Loucy (cell line): ENCODE measurements around the gene C6orf136.

ENCODE experiments used
- H2AFZ ChIP-seq: fragments of 200-600 bp; sonication (generic); 2 replicates; pipeline ENCODE4 v1.6.0; 2016; ENCODE audit warnings: antibody characterized with exemption, mild to moderate bottlenecking, low read length, moderate library complexity
- H3F3A ChIP-seq: fragments of 200-600 bp; 2 replicates; pipeline ENCODE4 v1.6.0; 2016; ENCODE audit warnings: antibody characterized with exemption, low read depth, mild to moderate bottlenecking
- H3K27me3 ChIP-seq: fragments of 200-600 bp; sonication (generic); 2 replicates; pipeline ENCODE4 v1.6.1; 2014; ENCODE audit warnings: low read length, mild to moderate bottlenecking; ENCODE audit not compliant: insufficient read depth, poor library complexity, severe bottlenecking
- H3K36me3 ChIP-seq: fragments of 200-600 bp; sonication (generic); 2 replicates; pipeline ENCODE4 v1.6.1; 2016; ENCODE audit warnings: low read length; ENCODE audit not compliant: insufficient read depth
- H3K4me1 ChIP-seq: fragments of 200-600 bp; sonication (generic); 2 replicates; pipeline ENCODE4 v1.5.1; 2014; ENCODE audit warnings: low read length, mild to moderate bottlenecking; ENCODE audit not compliant: insufficient read depth, poor library complexity, severe bottlenecking
- H3K4me2 ChIP-seq: fragments of 200-600 bp; sonication (generic); 2 replicates; pipeline ENCODE4 v1.6.0; 2014; ENCODE audit warnings: antibody characterized with exemption, low read length, low read depth, mild to moderate bottlenecking; ENCODE audit not compliant: poor library complexity, severe bottlenecking
- H3K4me3 ChIP-seq: fragments of 200-600 bp; sonication (generic); 2 replicates; pipeline ENCODE4 v1.5.1; 2014; ENCODE audit warnings: low read length, mild to moderate bottlenecking, mixed read lengths; ENCODE audit not compliant: poor library complexity, severe bottlenecking
- H3K79me2 ChIP-seq: fragments of 200-600 bp; sonication (generic); 2 replicates; pipeline ENCODE4 v1.6.1; 2014; ENCODE audit warnings: low read length; ENCODE audit not compliant: insufficient read depth
- H3K9ac ChIP-seq: fragments of 200-600 bp; sonication (generic); 2 replicates; pipeline ENCODE4 v1.6.0; 2014; ENCODE audit warnings: mild to moderate bottlenecking, low read depth, low read length, moderate library complexity; ENCODE audit not compliant: poor library complexity, severe bottlenecking
- H3K9me2 ChIP-seq: fragments of 200-600 bp; sonication (generic); replicated peaks from 2 replicates; pipeline ENCODE4 v1.6.1; 2016; ENCODE audit warnings: low read depth, low read length, mixed read lengths
- H3K9me3 ChIP-seq: fragments of 200-600 bp; sonication (generic); 2 replicates; pipeline ENCODE4 v1.6.1; 2014; ENCODE audit warnings: mild to moderate bottlenecking, antibody characterized with exemption, low read length, low read depth; ENCODE audit not compliant: insufficient read depth
- H4K20me1 ChIP-seq: fragments of 200-600 bp; sonication (generic); 2 replicates; pipeline ENCODE4 v1.6.0; 2014; ENCODE audit warnings: antibody characterized with exemption, low read length, mild to moderate bottlenecking; ENCODE audit not compliant: insufficient read depth, poor library complexity, severe bottlenecking
- EZH2phosphoT487 ChIP-seq: fragments of 200-600 bp; IDR thresholded peaks from 2 replicates; pipeline ENCODE4 v1.6.1; 2018; ENCODE audit warnings: antibody characterized with exemption, mild to moderate bottlenecking, moderate library complexity, borderline replicate concordance
- TF ChIP-seq, protein P1 (sequence below): fragments of 200-600 bp; sonication (generic); conservative IDR thresholded peaks from 2 replicates; pipeline ENCODE4 v1.5.1; 2014; ENCODE audit warnings: mild to moderate bottlenecking, antibody characterized with exemption, low read length

The C6orf136 gene

DNA sequence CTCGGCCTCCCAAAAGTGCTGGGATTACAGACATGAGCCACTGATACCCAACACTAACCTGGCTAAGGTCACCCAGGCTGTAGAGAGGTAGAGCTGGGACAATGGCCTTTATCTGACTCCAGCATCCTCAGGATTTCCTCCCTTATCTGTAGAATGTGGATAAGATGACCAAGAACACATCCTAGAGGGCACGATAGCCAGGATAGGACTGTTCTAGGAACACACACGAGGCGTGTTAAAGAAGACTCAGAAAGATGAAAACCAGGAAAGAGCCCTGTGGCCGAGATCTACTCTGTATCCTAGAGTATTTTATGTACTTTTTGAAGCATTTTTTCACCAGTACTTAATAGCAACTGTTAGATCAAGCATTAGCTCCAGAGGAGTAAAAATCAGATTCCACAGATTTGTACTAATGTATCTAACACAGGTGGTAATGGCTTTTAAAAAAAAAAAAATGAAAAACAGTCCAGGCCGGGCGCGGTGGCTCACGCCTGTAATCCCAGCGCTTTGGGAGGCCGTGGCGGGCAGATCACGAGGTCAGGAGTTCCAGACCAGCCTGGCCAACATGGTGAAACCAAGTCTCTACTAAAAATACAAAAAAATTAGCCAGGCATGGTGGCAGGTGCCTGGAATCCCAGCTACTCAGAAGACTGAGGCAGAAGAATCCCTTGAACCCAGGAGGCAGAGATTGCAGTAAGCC is 47.2 kb upstream of the C6orf136 start:
- H3K27me3 ChIP-seq = no peaks in the 10 kb centered on the region
- TF ChIP-seq, protein P1, sequence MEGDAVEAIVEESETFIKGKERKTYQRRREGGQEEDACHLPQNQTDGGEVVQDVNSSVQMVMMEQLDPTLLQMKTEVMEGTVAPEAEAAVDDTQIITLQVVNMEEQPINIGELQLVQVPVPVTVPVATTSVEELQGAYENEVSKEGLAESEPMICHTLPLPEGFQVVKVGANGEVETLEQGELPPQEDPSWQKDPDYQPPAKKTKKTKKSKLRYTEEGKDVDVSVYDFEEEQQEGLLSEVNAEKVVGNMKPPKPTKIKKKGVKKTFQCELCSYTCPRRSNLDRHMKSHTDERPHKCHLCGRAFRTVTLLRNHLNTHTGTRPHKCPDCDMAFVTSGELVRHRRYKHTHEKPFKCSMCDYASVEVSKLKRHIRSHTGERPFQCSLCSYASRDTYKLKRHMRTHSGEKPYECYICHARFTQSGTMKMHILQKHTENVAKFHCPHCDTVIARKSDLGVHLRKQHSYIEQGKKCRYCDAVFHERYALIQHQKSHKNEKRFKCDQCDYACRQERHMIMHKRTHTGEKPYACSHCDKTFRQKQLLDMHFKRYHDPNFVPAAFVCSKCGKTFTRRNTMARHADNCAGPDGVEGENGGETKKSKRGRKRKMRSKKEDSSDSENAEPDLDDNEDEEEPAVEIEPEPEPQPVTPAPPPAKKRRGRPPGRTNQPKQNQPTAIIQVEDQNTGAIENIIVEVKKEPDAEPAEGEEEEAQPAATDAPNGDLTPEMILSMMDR = no peak
- TF ChIP-seq EZH2phosphoT487 = no peak
- peaks cover 46% of the 10 kb centered on the region; the same call in 1 of the 2 replicates for H3K36me3 ChIP-seq
- H3K4me3 ChIP-seq = no peak overlapping the region
- no peak overlapping the region for H2AFZ ChIP-seq
- no peaks in the 10 kb centered on the region for H3K9me3 ChIP-seq
- H4K20me1 ChIP-seq = no peaks in the 10 kb centered on the region
- peaks cover 5% of the 10 kb centered on the region; the same call in 1 of the 2 replicates for H3F3A ChIP-seq
- no peak overlapping the region for H3K9ac ChIP-seq
- no peaks in the 10 kb centered on the region for H3K9me2 ChIP-seq
- H3K4me2 ChIP-seq = no peak overlapping the region
- H3K79me2 ChIP-seq = no peaks in the 10 kb centered on the region
- no peaks in the 10 kb centered on the region for H3K4me1 ChIP-seq

DNA sequence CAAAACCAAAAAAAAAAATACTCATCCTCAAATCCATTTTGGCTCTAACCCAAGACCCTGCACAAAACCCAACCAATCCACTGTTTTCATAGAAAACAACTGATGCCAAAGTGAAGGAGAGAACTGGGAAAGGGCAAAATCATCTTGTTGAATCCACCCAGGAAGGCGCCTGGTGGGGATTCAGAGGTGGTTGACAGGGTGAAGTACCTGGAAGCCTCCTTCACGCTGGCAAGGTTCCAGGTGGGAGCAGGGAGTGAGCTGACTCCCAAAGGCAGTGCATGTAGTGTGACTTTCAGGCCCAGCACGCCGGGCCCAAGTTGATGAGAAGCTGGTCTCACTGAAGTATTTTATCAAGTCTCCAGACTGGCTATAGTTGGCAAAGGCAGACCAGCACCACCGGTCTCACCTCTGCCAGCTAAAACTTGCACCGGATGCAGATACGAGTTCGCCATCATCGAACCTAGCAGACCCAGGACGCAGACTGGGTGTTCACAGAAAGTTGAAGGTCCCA is 46.4 kb upstream of the C6orf136 start:
- Histone ChIP-seq H3K36me3 (peaks cover 52% of the 10 kb centered on the region; the same call in 1 of the 2 replicates), H3K9ac (no peak overlapping the region), H3K9me3 (no peaks in the 10 kb centered on the region), H2AFZ (no peak overlapping the region), H3K4me1 (no peaks in the 10 kb centered on the region), H3F3A (peaks cover 5% of the 10 kb centered on the region; the same call in 1 of the 2 replicates), H4K20me1 (no peaks in the 10 kb centered on the region), H3K79me2 (no peaks in the 10 kb centered on the region), H3K9me2 (no peaks in the 10 kb centered on the region), H3K4me2 (no peak overlapping the region), H3K27me3 (no peaks in the 10 kb centered on the region), H3K4me3 (no peak overlapping the region)
- TF ChIP-seq EZH2phosphoT487 = no peak
- TF ChIP-seq, protein P1 = no peak

DNA sequence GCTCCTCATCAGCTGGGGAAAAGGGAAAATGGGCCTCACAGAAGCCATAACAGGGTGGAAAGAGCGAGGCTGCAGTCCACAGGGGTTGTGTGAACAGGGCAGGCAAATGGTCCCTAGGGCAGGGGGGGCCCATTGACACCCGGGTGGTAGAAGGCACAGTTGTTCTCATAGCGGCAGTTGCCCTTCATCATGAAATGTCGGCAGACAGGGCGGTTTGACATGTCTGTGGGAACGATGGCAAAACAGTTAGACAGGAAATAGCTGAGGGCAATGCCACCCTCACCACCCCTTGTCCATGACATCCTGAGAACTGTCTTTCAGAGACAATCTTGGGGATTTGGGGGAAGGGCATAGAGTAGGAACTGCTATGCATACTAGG is 45.5 kb upstream of the C6orf136 start:
- TF ChIP-seq, protein P1 = no peak
- no peak for TF ChIP-seq EZH2phosphoT487
- H3K4me2 ChIP-seq = no peak overlapping the region
- no peak overlapping the region for H3K4me3 ChIP-seq
- no peaks in the 10 kb centered on the region for H3K4me1 ChIP-seq
- no peak overlapping the region for H2AFZ ChIP-seq
- H3K9ac ChIP-seq = no peak overlapping the region
- peaks cover 60% of the 10 kb centered on the region; the same call in 1 of the 2 replicates for H3K36me3 ChIP-seq
- H4K20me1 ChIP-seq = no peaks in the 10 kb centered on the region
- H3K79me2 ChIP-seq = no peaks in the 10 kb centered on the region
- no peaks in the 10 kb centered on the region for H3K27me3 ChIP-seq
- no peaks in the 10 kb centered on the region for H3K9me2 ChIP-seq
- H3F3A ChIP-seq = peaks cover 5% of the 10 kb centered on the region; the same call in 1 of the 2 replicates
- H3K9me3 ChIP-seq = no peaks in the 10 kb centered on the region
